ENCODE measurements around the gene ZMYND11.

ZMYND11 gene

GRCh38 chr10:209357-209756, 74.1 kb downstream of the ZMYND11 start:
- CTCF ChIA-PET, result no interaction called here
- POLR2A ChIA-PET, result no interaction called here
- DNase-seq (ENCODE audit: extremely low spot score), result no peak
- TF ChIP-seq FOXM1 (IDR thresholded peaks at IDR 0.05; ENCODE audit: borderline replicate concordance), result no peak
- TF ChIP-seq PKNOX1 (IDR thresholded peaks at IDR 0.05), result no peak
- TF ChIP-seq SUZ12 (IDR thresholded peaks at IDR 0.05), result no peak
- no peak for TF ChIP-seq ELF4 (IDR thresholded peaks at IDR 0.05)
- no peak for TF ChIP-seq NFRKB (IDR thresholded peaks at IDR 0.05)
- TF ChIP-seq L3MBTL2 (conservative IDR thresholded peaks at IDR 0.05), result no peak
- TF ChIP-seq TARDBP (IDR thresholded peaks at IDR 0.05), result no peak

GRCh38 chr10:210297-210696, 75.0 kb downstream of the ZMYND11 start:
- ChIA-PET CTCF (no interaction called here), POLR2A (no interaction called here)
- DNase-seq (ENCODE audit: extremely low spot score), result no peak
- TF ChIP-seq PKNOX1 (IDR thresholded peaks at IDR 0.05) (no peak), FOXM1 (IDR thresholded peaks at IDR 0.05; ENCODE audit: borderline replicate concordance) (no peak), FOXA1 (IDR thresholded peaks at IDR 0.05) (no peak), CTBP1 (IDR thresholded peaks at IDR 0.05; ENCODE audit: borderline replicate concordance) (no peak), ELF4 (IDR thresholded peaks at IDR 0.05) (no peak), ZNF384 (IDR thresholded peaks at IDR 0.05) (no peak)

GRCh38 chr10:215444-215843, 80.2 kb downstream of the ZMYND11 start:
- POLR2A ChIA-PET, result no interaction called here
- no peak for DNase-seq (ENCODE audit: extremely low spot score)
- CTCF ChIA-PET, result no interaction called here
- TF ChIP-seq FOXM1 (IDR thresholded peaks at IDR 0.05; ENCODE audit: borderline replicate concordance) (no peak), PKNOX1 (IDR thresholded peaks at IDR 0.05) (no peak), ARNT (IDR thresholded peaks at IDR 0.05) (no peak)

GRCh38 chr10:218798-219197, 83.5 kb downstream of the ZMYND11 start:
- TF ChIP-seq SP1 (IDR thresholded peaks at IDR 0.05), result no peak
- ChIA-PET CTCF (no interaction called here), POLR2A (no interaction called here)
- no peak for DNase-seq (ENCODE audit: extremely low spot score)

GRCh38 chr10:219731-220472, 84.6 kb downstream of the ZMYND11 start:
- no peak for DNase-seq (ENCODE audit: extremely low spot score)
- CTCF ChIA-PET, result no interaction called here
- TF ChIP-seq TARDBP (IDR thresholded peaks at IDR 0.05) (no peak), CTBP1 (IDR thresholded peaks at IDR 0.05; ENCODE audit: borderline replicate concordance) (no peak), FOXA1 (IDR thresholded peaks at IDR 0.05) (no peak), LEF1 (IDR thresholded peaks at IDR 0.05; ENCODE audit: borderline replicate concordance) (no peak), SUZ12 (IDR thresholded peaks at IDR 0.05) (no peak), L3MBTL2 (conservative IDR thresholded peaks at IDR 0.05) (no peak), ARNT (IDR thresholded peaks at IDR 0.05) (no peak), BHLHE40 (IDR thresholded peaks at IDR 0.05; ENCODE audit: borderline replicate concordance) (no peak), FOXK2 (IDR thresholded peaks at IDR 0.05) (no peak), NFRKB (IDR thresholded peaks at IDR 0.05) (no peak), HDGF (IDR thresholded peaks at IDR 0.05; ENCODE audit: borderline replicate concordance) (no peak), FOXM1 (IDR thresholded peaks at IDR 0.05; ENCODE audit: borderline replicate concordance) (no peak)
- POLR2A ChIA-PET, result no interaction called here

- ChIA-PET POLR2A (no interaction called here), CTCF (no interaction called here)
- DNase-seq (ENCODE audit: extremely low spot score), result no peak
- no peak for TF ChIP-seq FOXM1 (IDR thresholded peaks at IDR 0.05; ENCODE audit: borderline replicate concordance)
- TF ChIP-seq ELF4 (IDR thresholded peaks at IDR 0.05), result no peak
- no peak for TF ChIP-seq TARDBP (IDR thresholded peaks at IDR 0.05)
- TF ChIP-seq LEF1 (IDR thresholded peaks at IDR 0.05; ENCODE audit: borderline replicate concordance), result no peak
- no peak for TF ChIP-seq HDGF (IDR thresholded peaks at IDR 0.05; ENCODE audit: borderline replicate concordance)
- no peak for TF ChIP-seq SUZ12 (IDR thresholded peaks at IDR 0.05)
- TF ChIP-seq ZNF384 (IDR thresholded peaks at IDR 0.05), result no peak
- no peak for TF ChIP-seq SP1 (IDR thresholded peaks at IDR 0.05)
- no peak for TF ChIP-seq L3MBTL2 (conservative IDR thresholded peaks at IDR 0.05)
- TF ChIP-seq ARNT (IDR thresholded peaks at IDR 0.05), result no peak
- TF ChIP-seq PKNOX1 (IDR thresholded peaks at IDR 0.05), result no peak
- no peak for TF ChIP-seq BHLHE40 (IDR thresholded peaks at IDR 0.05; ENCODE audit: borderline replicate concordance)
- no peak for TF ChIP-seq FOXA1 (IDR thresholded peaks at IDR 0.05)
- no peak for TF ChIP-seq FOXK2 (IDR thresholded peaks at IDR 0.05)
- no peak for TF ChIP-seq NFRKB (IDR thresholded peaks at IDR 0.05)
- TF ChIP-seq CTBP1 (IDR thresholded peaks at IDR 0.05; ENCODE audit: borderline replicate concordance), result no peak
These were observed 89.3 kb downstream of the ZMYND11 start for GRCh38 chr10:224571-224970.

Measured in HEK293T (cell line).